ENCODE data around the gene DCC.

Gene DCC

DNA sequence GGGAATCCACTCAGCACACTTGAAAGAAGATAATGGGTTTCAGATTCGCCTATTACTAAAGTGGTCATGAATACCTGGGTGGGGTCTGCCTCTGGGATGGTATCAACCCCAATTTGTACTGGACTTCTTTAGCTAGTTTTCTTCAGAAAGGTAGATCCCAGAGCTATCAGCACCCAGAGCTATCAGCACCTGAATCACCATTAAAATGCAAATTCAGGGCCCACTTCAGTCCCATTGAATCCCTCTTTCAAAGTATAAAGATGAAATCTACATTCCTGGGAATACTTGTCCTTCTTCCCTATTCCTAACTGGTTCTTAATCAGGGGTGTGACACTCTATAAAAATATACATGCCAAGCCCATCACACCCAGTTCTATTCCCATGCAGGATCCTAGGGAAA is 914.3 kb downstream of the DCC start:
- DNase-seq = no peak

DNA sequence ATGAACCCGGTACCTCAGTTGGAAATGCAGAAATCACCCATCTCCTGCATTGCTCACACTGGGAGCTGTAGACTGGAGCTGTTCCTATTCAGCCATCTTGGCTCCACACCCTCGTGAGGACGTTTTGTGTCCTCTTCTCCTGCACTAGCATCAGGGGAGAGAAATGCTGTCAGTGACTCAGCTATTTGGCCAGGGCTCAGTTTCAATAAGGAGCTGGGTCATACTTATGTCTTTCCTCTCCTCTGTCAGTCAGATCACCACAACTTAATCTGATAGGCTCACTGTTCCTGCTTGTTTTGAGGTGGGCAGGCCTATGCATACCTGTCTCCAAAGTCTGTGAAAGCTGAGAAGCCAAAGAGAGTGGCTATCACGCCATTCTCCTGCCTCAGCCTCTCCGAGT is 921.2 kb downstream of the DCC start:
- no peak for DNase-seq

GRCh38 chr18:53266850-53267249 is 926.9 kb downstream of the DCC start:
- no peak for DNase-seq

DNA sequence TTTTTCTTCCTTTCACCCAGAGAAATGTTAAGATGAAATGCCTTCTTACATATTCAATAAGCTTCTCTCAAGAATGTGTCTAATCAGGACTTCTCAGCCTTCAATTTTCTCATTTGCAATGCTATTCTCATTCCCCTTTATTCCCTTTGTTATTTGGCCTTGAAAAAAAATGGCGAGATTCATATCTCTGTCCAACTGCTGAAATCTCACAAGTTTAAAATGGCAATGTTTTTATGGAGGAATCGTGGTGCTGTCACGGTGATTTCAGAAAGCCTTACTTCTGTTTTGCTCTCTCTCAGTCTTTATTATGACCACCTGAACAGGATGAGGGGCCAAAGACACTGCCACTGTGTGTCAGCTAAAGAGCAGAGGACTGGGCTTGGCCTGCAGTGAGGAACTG is 928.5 kb downstream of the DCC start:
- no peak for DNase-seq

- no peak for DNase-seq
Measured at GRCh38 chr18:53281406-53281805, 941.4 kb downstream of the DCC start.

GRCh38 chr18:53283708-53284107 is 943.7 kb downstream of the DCC start:
- DNase-seq = no peak

DNA sequence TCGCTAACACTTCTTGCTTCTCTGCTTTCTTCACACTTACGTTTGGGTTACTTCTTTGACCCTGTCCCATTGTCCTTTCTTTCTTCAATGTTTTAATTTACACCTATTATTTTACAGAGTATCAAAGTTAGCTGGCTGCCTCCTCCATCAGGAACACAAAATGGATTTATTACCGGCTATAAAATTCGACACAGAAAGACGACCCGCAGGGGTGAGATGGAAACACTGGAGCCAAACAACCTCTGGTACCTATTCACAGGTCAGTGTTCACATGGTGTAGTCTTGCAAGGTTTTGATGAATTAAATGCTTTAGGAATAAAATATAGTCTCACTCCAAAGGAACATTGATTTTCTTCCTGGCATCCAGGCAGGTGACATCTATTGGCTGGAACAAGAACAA is 965.5 kb downstream of the DCC start:
- DNase-seq = no peak

- no peak for DNase-seq
Measured at GRCh38 chr18:53319628-53320027, 979.6 kb downstream of the DCC start.

DNA sequence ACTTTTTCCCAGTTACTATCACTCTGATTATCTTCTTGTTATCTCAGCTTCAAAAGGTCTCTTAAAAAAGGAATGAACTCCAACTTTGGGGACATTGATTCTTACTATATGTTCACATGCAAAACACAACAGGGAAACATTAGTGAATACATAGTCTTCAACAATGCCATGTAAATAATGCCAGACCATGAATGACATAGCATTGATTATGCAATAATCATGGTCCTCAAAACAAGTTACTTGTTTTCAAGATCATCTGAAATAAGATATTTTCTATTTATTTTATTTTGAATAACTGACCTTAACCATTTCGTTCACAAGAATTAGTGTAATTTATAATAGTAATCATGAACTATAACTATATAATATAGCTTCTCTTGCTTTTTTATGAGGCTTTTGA is 982.2 kb downstream of the DCC start:
- no peak for DNase-seq

GRCh38 chr18:53324353-53324752 is 984.4 kb downstream of the DCC start:
- no peak for DNase-seq

- DNase-seq = no peak
Measured at GRCh38 chr18:53360501-53361443, 1020.8 kb downstream of the DCC start.

- DNase-seq = no peak
Measured at GRCh38 chr18:53375621-53376020, 1035.6 kb downstream of the DCC start.

GRCh38 chr18:53380063-53380639 is 1040.2 kb downstream of the DCC start:
- DNase-seq = peak; percentile 45

DNA sequence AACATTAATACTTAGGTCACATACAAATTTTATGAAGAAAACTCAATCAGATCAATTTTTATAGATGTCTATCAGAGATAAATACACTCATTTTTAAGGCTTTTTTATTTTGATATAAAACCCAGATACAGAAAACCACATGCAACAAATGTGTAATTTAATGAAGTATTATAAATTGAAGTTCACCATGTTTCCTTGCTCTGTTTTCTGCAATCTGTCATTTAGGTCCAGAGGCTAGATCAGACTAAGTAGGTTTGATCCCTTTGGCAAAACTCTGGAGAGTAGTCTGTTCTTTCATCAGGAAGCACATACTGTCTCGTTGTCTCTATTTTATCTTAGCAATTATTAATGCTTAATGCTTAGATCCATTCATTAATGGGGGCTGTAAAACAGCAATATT is 1042.9 kb downstream of the DCC start:
- DNase-seq = no peak

DNA sequence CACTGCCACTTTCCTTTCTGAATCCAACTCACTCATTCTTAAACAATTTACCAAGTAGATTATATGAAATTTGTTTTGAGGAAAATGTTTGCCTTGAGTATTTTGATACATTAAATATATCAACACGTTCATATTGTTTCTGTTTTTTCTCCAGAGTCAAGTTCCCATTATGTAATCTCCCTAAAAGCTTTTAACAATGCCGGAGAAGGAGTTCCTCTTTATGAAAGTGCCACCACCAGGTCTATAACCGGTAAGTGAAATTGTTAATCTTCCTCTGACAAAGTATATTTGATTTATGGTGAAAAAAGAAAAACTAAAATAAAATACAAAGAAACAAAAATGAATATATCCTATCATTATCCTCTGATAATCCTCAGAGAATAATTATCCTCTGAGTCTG is 1045.9 kb downstream of the DCC start:
- no peak for DNase-seq

GRCh38 chr18:53387581-53387980 is 1047.6 kb downstream of the DCC start:
- DNase-seq = no peak

DNA sequence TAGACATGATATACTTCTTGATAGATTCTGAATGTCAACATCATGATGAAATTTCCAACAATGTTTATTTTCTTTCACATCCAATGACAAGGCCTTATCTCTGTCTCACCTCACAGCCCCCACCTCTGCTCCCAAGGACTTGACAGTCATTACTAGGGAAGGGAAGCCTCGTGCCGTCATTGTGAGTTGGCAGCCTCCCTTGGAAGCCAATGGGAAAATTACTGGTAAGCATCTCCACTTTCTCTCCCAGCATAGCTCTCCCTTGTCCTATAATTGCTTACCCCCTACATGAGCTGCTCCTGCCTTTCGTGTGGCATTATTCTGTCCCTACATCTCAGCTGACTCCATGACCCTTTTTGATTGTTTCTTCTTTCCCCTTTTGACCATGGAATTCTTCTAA is 1062.7 kb downstream of the DCC start:
- DNase-seq = no peak

DNA sequence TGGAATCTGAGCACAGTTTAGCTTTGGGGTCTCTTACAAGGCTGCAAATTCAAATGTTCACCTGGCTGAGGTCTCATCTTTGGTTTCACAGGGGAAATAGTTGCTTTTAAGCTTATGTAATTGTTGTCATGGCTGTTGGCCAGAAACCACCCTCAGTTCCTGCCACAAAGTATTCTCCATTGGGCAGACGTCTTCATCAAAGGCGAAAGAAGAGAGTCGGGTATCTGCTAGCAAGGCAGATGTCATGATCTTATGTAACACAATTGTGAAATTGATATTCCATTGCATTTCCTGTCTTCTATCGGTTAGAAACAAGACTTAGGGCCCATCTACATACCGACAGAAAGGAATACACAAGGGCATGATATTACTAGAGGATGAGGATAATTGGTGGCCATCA is 1068.3 kb downstream of the DCC start:
- DNase-seq = no peak

DNA sequence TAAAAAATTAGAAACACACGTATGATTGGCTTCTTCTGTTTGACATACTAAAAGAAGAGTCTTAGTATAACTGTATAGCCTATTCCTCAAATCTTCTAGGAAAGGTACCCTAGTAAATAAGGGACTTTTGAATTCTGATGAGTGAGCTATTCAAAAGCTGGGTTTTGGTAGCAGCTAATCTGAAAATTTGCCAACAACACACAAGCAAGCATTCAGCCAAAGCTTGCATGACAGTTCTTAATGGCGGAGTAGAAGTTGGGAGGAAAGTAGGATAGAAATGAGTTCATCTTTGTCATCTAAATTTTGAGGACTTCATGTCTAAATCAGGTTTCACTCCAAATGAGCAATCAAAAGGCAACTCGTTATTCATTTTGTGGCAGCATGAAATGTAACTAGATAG is 1071.5 kb downstream of the DCC start:
- DNase-seq = no peak

- DNase-seq = peak; percentile 43
Measured at GRCh38 chr18:53417003-53417402, 1077.0 kb downstream of the DCC start.

GRCh38 chr18:53421869-53422268 is 1081.9 kb downstream of the DCC start:
- DNase-seq = no peak

DNA sequence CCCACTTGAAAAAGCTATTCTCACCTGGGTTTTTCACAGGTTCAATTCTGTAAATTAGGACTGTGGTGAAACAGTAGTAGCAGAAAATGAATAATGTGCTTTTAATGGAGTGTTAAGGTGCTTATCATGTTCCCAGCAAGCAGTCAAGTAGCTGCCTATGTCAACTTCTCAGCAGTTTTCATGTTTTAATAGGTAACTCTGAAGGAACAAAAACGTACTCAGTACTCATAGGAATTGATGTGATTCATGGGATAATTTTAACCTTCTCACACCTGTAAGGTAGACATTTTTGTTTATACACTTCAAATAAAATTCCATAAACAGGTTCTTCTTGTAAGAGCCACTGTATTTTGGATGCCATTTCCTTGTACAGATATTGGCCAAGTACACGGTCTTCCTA is 1082.9 kb downstream of the DCC start:
- no peak for DNase-seq

DNA sequence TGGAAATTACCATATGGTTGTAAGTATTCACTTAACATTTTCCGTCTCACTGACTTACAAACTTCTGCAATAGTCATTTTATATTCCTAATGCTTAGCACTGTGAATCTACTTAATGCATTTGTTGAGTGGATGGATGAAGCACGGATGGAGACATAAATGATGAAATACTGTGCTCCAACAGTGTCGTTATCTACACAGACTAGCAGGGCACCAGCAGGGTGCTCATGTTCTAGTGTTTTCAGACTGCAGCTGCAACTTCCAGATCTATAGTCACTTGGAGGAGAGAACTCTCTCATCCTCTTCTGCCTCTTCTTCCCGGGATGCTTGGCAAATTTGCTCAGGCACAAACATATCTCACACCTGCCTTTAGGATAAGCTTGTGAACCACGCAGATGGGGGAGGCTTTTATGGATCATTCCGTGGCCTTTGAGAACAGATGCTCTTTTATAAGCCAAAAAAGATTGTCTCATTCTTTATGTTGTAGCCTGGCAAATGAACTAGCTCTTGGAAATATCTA is 1086.7 kb downstream of the DCC start:
- no peak for DNase-seq

DNA sequence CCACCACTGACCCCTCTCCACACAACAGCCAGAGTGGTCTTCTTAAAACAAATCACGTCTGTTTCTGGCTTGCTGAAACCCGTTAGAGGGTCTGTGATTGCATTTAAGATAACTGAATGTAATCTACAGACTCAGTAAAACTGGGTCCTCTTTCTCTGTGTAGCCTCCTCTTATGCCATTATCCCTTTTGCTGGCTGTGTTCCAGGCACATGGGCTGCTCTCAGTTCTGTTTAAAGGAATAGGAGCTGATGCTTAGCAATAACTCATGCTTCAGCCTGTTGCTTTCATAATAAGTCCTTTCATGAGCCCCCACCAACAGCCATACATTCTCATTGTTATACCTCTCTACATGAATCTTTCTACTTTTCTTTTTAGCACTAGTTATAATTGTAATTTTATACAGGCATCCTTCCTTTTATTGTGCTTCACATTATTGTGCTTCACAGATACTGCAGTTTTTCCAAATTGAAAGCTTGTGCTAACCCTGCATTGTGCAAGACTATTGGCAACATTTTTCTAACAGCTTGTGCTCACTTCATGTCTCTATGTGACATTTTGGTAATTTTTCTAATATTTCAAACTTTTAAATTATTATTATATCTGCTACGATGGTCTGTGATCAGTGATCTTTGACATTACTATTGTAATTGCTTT is 1101.9 kb downstream of the DCC start:
- no peak for DNase-seq

All from fibroblast of skin of scalp (primary cell).